Measurements from ENCODE around the gene RAD18.

The RAD18 gene

DNA sequence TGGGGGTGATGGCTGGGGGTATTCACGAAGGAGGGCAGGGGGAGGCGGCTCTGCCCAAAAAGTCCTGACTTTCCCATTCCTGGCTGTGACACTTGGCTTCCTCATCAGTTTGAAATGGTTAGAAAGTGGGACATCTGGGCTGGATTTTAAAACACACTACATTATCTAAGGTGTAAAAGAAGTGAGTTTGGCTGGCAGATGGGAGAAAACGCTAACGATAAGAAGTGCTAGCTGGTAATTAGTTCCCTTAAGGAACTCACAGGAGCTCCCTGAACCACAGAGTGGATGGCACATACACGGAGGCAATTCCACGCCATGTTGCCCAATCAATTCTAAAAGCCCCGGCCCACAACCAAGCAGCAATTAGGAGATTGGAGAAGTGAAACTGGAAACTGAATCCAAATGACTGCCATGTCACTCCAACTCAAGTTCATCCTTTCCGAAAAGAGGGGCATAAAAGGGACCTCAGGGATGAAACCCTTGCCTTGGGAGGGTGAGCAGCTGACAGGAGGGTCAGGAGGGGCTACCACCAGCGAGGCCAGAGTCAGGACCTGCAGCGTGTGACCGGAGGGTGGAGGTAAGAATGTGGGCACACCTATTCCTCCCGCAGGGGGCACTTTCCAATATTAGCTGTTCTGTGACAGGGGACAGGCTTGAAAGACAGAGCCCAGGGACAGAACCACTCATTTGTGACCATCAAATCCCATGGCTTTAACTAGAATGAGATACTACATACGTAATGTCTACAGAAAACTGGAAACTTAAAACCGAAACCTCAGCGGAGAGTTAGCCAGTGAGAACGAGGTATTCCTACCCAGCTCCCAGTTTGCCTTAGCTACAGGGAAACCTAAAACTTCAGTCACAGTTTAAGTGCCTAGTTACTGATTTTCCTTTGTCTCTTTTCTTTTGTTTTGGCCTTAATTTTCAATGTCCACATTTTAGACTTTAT lies 98.6 kb downstream of the RAD18 start:
- DNase-seq (ENCODE audit: low read depth), result no peak

- DNase-seq (ENCODE audit: low read depth), result no peak
These were observed 99.4 kb downstream of the RAD18 start for GRCh38 chr3:8863891-8864290.

- DNase-seq (ENCODE audit: low read depth), result no peak
These were observed 105.4 kb downstream of the RAD18 start for GRCh38 chr3:8857720-8858367.

GRCh38 chr3:8856721-8857120 lies 106.6 kb downstream of the RAD18 start:
- DNase-seq (ENCODE audit: low read depth), result no peak

- DNase-seq (ENCODE audit: low read depth), result no peak
These were observed 107.2 kb downstream of the RAD18 start for GRCh38 chr3:8856071-8856470.

DNA sequence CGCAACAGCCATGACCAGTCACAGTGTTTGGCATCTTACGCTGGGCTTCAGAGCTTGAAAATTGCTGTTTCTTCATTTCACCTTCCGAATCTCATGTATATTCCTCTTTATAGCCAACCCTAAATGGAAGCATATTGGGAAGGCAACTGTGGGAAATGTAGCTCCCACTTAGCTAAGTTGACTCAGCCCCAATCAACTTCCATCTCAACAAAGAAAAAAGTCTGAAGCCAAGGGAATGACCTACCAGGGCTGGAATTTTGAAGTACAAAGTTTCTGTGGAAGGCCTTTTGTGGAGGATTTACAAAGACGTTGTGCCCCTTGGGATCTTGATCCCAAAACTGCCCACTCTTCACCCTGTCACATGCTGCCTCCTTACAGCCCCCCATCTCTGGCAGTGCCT lies 108.6 kb downstream of the RAD18 start:
- no peak for DNase-seq (ENCODE audit: low read depth)

DNA sequence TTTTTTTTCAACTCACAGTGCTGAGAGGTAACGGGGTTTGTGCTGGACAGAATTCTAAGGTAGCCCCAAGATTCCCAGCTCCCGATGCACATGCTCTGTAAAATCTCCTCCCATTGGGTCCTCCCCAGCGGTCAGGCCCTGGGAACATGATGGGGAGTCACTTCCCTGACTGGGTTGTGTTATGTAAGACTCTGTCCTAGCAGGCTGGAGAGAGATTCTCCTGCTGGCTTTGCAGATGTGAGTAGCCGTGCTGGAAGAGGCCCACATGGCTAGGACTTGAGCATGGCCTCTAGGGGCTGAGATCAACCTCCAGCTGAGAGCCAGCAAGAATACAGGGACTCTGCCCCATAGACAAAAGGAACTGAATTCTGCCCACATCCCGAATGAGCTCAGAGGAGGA lies 110.2 kb downstream of the RAD18 start:
- DNase-seq (ENCODE audit: low read depth), result no peak

DNA sequence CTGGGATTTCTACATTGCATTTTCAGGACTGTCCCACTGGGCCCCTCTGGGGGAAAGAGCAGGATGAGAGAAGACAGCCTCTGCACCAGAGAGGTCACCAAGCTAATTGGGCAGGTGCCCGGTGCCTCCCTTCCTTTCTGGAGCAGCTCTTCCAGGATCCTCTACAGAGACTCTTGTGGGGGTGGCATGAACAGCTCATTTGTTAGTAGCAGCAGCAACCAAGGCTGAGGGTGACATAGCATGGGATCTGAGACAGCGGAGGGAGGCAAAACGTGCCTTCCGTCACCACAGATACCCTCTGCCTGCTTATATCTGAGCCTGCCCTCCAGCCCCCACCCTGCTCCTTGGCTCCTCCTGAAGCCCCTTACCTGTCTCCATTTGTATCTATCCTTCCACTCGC lies 110.8 kb downstream of the RAD18 start:
- DNase-seq (ENCODE audit: low read depth), result no peak

DNA sequence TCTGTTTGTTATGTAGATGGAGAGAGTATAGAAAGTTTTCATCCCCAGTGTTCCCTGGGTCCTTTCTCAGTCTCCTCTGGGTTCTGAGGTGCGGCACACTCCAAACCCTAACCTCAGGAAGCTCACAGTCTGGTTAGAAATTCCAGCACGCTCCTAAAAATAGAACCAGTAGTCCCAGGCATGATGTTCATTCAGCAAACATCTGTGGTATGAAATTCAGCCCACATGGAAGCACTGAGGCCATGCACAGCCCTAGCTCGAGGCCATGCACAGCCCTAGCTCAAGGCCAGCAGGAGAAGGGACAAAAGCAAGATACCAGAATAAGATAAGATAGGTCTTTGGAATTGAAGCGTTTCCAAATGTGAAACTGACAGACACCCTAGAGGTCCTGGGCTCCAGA lies 111.6 kb downstream of the RAD18 start:
- DNase-seq (ENCODE audit: low read depth), result no peak

GRCh38 chr3:8848696-8849131 lies 114.6 kb downstream of the RAD18 start:
- no peak for DNase-seq (ENCODE audit: low read depth)

GRCh38 chr3:8847317-8847716 lies 116.0 kb downstream of the RAD18 start:
- no peak for DNase-seq (ENCODE audit: low read depth)

- no peak for DNase-seq (ENCODE audit: low read depth)
These were observed 117.1 kb downstream of the RAD18 start for GRCh38 chr3:8846176-8846575.

DNA sequence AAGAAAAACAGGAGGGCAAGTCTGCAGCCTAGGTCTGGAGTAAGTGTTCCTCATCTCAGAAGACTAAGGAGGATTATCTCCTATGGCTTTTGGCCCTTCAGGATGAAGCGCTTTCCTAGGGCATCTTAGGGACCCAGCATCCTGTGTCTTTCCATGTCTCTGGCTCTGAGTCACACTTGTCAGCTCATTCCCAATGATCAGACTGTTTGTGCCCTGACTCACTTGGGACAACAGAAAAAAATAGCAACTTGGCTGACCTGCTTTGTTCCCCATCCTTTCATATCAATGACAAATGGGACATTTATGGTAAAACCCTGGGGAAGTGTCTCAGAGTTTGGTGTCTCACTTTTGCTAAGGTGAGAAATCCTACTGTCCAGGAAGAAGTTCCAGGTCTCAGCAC lies 117.6 kb downstream of the RAD18 start:
- DNase-seq (ENCODE audit: low read depth), result no peak

- no peak for DNase-seq (ENCODE audit: low read depth)
These were observed 119.9 kb downstream of the RAD18 start for GRCh38 chr3:8843347-8843746.

- no peak for DNase-seq (ENCODE audit: low read depth)
These were observed 121.0 kb downstream of the RAD18 start for GRCh38 chr3:8842293-8842692.

- DNase-seq (ENCODE audit: low read depth), result no peak
These were observed 121.8 kb downstream of the RAD18 start for GRCh38 chr3:8841472-8841871.

GRCh38 chr3:8840556-8840955 lies 122.7 kb downstream of the RAD18 start:
- DNase-seq (ENCODE audit: low read depth), result no peak

DNA sequence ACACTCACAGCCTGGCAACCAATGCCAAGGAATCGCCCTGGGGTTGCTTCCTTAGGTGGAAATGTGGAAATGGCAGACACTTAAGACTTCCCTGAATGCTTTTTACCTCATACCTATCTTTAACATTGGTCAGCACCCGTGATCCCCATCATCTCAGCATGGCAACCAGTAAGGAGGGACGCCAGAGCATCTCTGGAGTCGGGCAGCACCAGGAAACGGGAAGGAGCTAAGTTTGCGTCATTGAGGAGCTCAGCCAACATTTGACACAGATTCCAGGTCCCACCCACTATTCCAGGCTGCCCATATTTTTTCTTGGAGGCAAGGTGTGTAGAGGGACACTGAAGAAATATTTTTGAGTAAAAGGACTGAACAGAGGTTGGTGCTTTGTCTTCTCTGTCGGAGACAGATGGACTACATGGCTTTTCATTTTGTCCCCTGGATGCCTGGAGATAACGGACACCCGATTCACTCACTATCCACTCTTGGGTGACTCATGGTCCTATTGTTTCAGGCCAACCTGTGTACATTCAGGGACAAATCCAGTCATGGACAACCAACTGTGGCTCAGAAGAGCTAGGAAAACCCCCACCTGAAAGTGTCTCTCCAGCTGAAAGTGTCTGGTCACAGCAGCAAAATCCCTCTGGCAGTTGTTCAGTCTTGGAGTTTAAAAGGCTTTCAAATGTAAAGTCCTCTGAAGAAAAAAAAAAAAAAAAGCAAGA lies 123.5 kb downstream of the RAD18 start:
- no peak for DNase-seq (ENCODE audit: low read depth)

- no peak for DNase-seq (ENCODE audit: low read depth)
These were observed 124.4 kb downstream of the RAD18 start for GRCh38 chr3:8838765-8839423.

DNA sequence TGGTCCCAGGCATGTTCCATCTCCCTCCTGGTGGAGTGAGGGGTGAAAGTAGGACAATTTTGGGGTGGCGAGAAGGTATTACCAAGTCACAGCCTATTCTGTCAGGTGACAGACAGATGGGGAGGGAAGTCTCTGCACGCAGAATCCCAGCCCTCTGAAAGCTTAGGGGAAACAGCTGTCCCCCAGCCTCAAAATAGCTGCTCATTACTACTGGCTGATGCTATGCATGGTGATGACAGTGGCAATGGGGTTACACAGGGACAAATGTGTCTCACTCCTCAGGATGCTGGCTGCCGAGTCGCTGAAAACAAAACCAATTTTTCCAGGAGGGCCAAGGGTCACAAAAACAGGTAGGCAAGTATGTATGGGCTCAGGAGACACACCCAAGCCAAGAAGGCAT lies 125.0 kb downstream of the RAD18 start:
- DNase-seq (ENCODE audit: low read depth), result no peak

- no peak for DNase-seq (ENCODE audit: low read depth)
These were observed 126.1 kb downstream of the RAD18 start for GRCh38 chr3:8837162-8837561.

DNA sequence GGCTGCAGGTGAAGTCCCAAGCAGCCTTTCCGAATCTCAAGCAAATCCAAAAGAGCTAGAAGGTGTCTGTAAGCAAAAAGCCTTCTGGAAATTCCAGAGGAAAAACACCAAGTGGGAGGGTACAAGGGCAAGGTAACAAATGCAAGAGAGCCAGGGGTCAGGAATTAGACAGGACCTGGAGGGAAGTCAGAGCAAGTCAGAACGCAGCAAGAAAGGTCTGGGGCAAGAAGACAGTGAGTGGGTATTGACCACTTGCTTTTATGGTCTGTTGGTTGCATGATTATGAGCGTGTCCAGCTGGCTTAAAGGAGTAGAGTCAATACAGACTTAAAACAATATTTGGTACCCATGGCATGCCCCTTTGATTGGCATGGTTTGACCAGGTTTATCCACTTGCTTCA lies 127.2 kb downstream of the RAD18 start:
- no peak for DNase-seq (ENCODE audit: low read depth)

Measured in T follicular helper cell (primary cell).